T follicular helper cell (primary cell): Measurements from ENCODE around the gene FAM177A1.
"Not testable (repeated sequence)": the region's sequence is repeated elsewhere in the genome, so short reads cannot be mapped to it uniquely, and the experiment has no call there.

Experiments used
- DNase-seq: peaks from one replicate; pipeline ENCODE4 v3.0.0-alpha.2; 2020; ENCODE audit warnings: low read depth

Gene FAM177A1

GRCh38 chr14:35061113-35061791, 15.2 kb downstream of the FAM177A1 start:
- DNase-seq = not testable (repeated sequence)

- not testable (repeated sequence) for DNase-seq
These were observed 19.7 kb downstream of the FAM177A1 start for GRCh38 chr14:35065731-35066130.

GRCh38 chr14:35068238-35069012, 22.4 kb downstream of the FAM177A1 start:
- no peak for DNase-seq

GRCh38 chr14:35072226-35072625, 26.2 kb downstream of the FAM177A1 start:
- DNase-seq = no peak

GRCh38 chr14:35073486-35073885, 27.4 kb downstream of the FAM177A1 start:
- no peak for DNase-seq

GRCh38 chr14:35078082-35078481, 32.0 kb downstream of the FAM177A1 start:
- DNase-seq = no peak

- no peak for DNase-seq
These were observed 33.7 kb downstream of the FAM177A1 start for GRCh38 chr14:35079742-35080141.

GRCh38 chr14:35083530-35084150, 37.6 kb downstream of the FAM177A1 start:
- no peak for DNase-seq

GRCh38 chr14:35085441-35085840, 39.4 kb downstream of the FAM177A1 start:
- no peak for DNase-seq

GRCh38 chr14:35088514-35088913, 42.4 kb downstream of the FAM177A1 start:
- no peak for DNase-seq

GRCh38 chr14:35094645-35095044, 48.6 kb downstream of the FAM177A1 start:
- DNase-seq = not testable (repeated sequence)

GRCh38 chr14:35107866-35108265, 61.8 kb downstream of the FAM177A1 start:
- DNase-seq = no peak

- no peak for DNase-seq
These were observed 66.6 kb downstream of the FAM177A1 start for GRCh38 chr14:35112641-35113040.

GRCh38 chr14:35113308-35113950, 67.4 kb downstream of the FAM177A1 start:
- DNase-seq = no peak

- no peak for DNase-seq
These were observed 68.0 kb downstream of the FAM177A1 start for GRCh38 chr14:35114036-35114435.

GRCh38 chr14:35116242-35116641, 70.2 kb downstream of the FAM177A1 start:
- no peak for DNase-seq

GRCh38 chr14:35117112-35117511, 71.0 kb downstream of the FAM177A1 start:
- no peak for DNase-seq

GRCh38 chr14:35121026-35121886, 75.2 kb downstream of the FAM177A1 start:
- DNase-seq = no peak

GRCh38 chr14:35121887-35122695, 76.0 kb downstream of the FAM177A1 start, which contains the start of the genes PPP2R3C and PRORP:
PPP2R3C (minus strand) TSS chr14:35121990; CDS start chr14:35121959, 31 bp downstream.
PRORP (plus strand) TSS chr14:35122552; CDS start chr14:35123246, 694 bp downstream.
- peak; percentile 90 for DNase-seq

GRCh38 chr14:35122696-35123387, 76.8 kb downstream of the FAM177A1 start:
- DNase-seq = no peak
